Upper lobe of right lung (tissue), 1 donor: ENCODE measurements around the gene MYO5B. TPM values are rescaled to one million over a fixed set of nuclear protein-coding genes. Genes with fewer than 3 reads are reported as not detected.

Experiments
- ATAC-seq: fragments of 200-7000 bp; cut with Tn5 transposase; one replicate; pipeline ENCODE4 v1.9.1; 2020; ENCODE audit warnings: mild to moderate bottlenecking, moderate library complexity
- DNase-seq: peaks from one replicate; pipeline ENCODE4 v3.0.0-alpha.2; 2020
- H3K27ac ChIP-seq: fragments of 200-600 bp; one replicate; pipeline ENCODE4 v1.8.0; 2022
- H3K27me3 ChIP-seq: fragments of 200-600 bp; one replicate; pipeline ENCODE4 v1.8.0; 2022; ENCODE audit warnings: mild to moderate bottlenecking
- H3K36me3 ChIP-seq: fragments of 200-600 bp; one replicate; pipeline ENCODE4 v1.8.0; 2022
- H3K4me1 ChIP-seq: fragments of 200-600 bp; one replicate; pipeline ENCODE4 v1.8.0; 2022
- H3K4me3 ChIP-seq: fragments of 200-600 bp; one replicate; pipeline ENCODE4 v1.8.0; 2022; ENCODE audit warnings: mild to moderate bottlenecking
- H3K9me3 ChIP-seq: fragments of 200-600 bp; one replicate; pipeline ENCODE4 v1.8.0; 2022
- CTCF ChIP-seq: fragments of 200-600 bp; IDR thresholded peaks from one replicate; pipeline ENCODE4 v1.8.0; 2022; ENCODE audit warnings: antibody characterized with exemption
- intact Hi-C: fragments of 100-400 bp; cut with DNase I; formaldehyde crosslinking; loops from one replicate; pipeline ENCODE4 v1.11.0; 2022
- total RNA-seq: library from RNA; stranded (reverse); fragmentation: NEBNext Ultra II Directional; extraction: Animal tissue kit (Norgen Biotek cat#: 25700); gene quantifications from one replicate; pipeline ENCODE4 v1.2.1, GENCODE V29; 2021
- donor health status: DM: no; HTN: yes; CAD: no; lungs with severe emphysema.

The MYO5B gene
- total RNA-seq, 1 donor from 2014 or later, result 31.6 TPM

DNA sequence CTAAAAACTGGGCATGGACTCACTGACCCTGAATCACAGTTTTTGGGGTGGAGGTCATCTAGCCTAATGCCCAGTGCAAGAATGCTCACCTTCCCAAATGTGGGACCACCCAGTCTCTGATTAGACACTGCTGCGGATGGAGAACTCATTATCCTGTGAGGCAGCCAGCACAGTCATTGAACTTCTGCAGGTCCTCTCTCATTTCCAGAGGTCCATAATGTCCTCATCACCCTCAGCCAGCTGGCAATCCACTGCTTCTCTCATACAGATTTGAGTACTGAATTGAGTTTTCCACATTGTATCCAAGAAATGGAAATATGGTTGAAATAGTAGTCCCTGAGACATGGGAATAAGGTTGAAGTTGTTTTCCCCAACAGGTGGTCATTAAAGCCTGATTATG lies 5.0 kb upstream of the MYO5B start:
- ATAC-seq, result no peak
- peaks cover 16% of the 10 kb centered on the region for H3K4me1 ChIP-seq
- DNase-seq, result no peak

GRCh38 chr18:50199346-50199855 lies 4.5 kb upstream of the MYO5B start:
- no peak for TF ChIP-seq CTCF
- Histone ChIP-seq H3K27ac (no peak overlapping the region), H3K4me3 (no peak overlapping the region), H3K36me3 (no peaks in the 10 kb centered on the region), H3K27me3 (peaks cover 19% of the 10 kb centered on the region), H3K9me3 (no peaks in the 10 kb centered on the region), H3K4me1 (peaks cover 17% of the 10 kb centered on the region)
- ATAC-seq (no peak), DNase-seq (no peak)
- intact Hi-C loops, result no loop called here

More for the DNA sequence above, 5.0 kb upstream of the MYO5B start:
- Histone ChIP-seq H3K27me3 (peaks cover 13% of the 10 kb centered on the region), H3K4me3 (no peak overlapping the region), H3K9me3 (no peaks in the 10 kb centered on the region), H3K36me3 (no peaks in the 10 kb centered on the region), H3K27ac (no peak overlapping the region)
- intact Hi-C loops, result no loop called here
- no peak for TF ChIP-seq CTCF

DNA sequence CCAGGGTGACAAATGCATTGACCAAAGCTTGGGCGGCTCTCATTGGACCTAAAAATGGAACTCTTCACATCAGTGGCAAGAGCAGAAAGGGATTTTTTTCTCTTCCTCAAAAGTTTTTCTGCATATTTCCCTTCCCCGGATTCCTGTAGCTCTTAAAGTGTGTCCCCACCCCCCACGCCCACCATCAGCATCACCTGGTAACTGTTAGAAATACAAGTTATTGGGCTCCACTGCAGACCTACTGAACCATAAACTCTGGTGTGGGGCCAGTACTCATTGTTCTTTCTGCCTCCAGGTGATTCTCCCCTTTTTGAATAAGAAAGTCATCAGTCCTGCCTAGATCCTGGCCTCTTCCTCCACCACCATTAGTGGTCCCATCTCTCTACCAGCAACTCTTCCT lies 1.3 kb upstream of the MYO5B start:
- H3K4me3 ChIP-seq, result no peak overlapping the region
- no peak overlapping the region for H3K27ac ChIP-seq
- no peak for TF ChIP-seq CTCF
- peaks cover 5% of the 10 kb centered on the region for H3K4me1 ChIP-seq
- H3K36me3 ChIP-seq, result no peaks in the 10 kb centered on the region
- no peak for ATAC-seq
- intact Hi-C loops, result no loop called here
- peaks cover 33% of the 10 kb centered on the region for H3K27me3 ChIP-seq
- no peaks in the 10 kb centered on the region for H3K9me3 ChIP-seq
- DNase-seq, result no peak

GRCh38 chr18:50195689-50196088 lies 742 bp upstream of the MYO5B start:
- Histone ChIP-seq H3K27ac (no peak overlapping the region), H3K4me3 (no peak overlapping the region)
- ATAC-seq, result no peak

GRCh38 chr18:50193796-50194630 lies 934 bp downstream of the MYO5B start:
- no peaks in the 10 kb centered on the region for H3K36me3 ChIP-seq
- ATAC-seq (no peak), DNase-seq (peak; percentile 67)
- peaks cover 37% of the 10 kb centered on the region for H3K27me3 ChIP-seq
- H3K27ac ChIP-seq, result peak overlapping the region; percentile 42
- no peak for TF ChIP-seq CTCF
- H3K9me3 ChIP-seq, result no peaks in the 10 kb centered on the region
- intact Hi-C loops, result no loop called here
- peaks cover 5% of the 10 kb centered on the region for H3K4me1 ChIP-seq
- peak overlapping the region; percentile 55 for H3K4me3 ChIP-seq

More at GRCh38 chr18:50195689-50196088, 742 bp upstream of the MYO5B start:
- no peaks in the 10 kb centered on the region for H3K36me3 ChIP-seq
- H3K9me3 ChIP-seq, result no peaks in the 10 kb centered on the region
- TF ChIP-seq CTCF, result no peak
- intact Hi-C loops, result no loop called here
- peaks cover 5% of the 10 kb centered on the region for H3K4me1 ChIP-seq
- peaks cover 33% of the 10 kb centered on the region for H3K27me3 ChIP-seq
- DNase-seq, result no peak
